Measurements from ENCODE around the gene TMEM132A.

- TF ChIP-seq POLR2A (IDR thresholded peaks at IDR 0.05; ENCODE audit: low read length) = no peak
- no peak for TF ChIP-seq GATA1 (IDR thresholded peaks at IDR 0.05; ENCODE audit: low read depth, low read length)
These were observed 18.0 kb downstream of the TMEM132A start for GRCh38 chr11:60942219-60942618.

Measured in erythroblast (primary cell).